Prostate gland (tissue), 2 donors: ENCODE measurements around the gene CCNI.

Experiments
- CTCF ChIP-seq, 4 experiments: fragments of 200-600 bp in 2 of 4; fragments of 450-650 bp in 2 of 4; sonication (generic) in 2 of 4; IDR thresholded peaks; 1 replicate in 3 of 4; 2 replicates in 1 of 4; pipeline ENCODE4 v1.5.1; 2016 to 2019; ENCODE audit warnings: antibody characterized with exemption in 4 of 4, mild to moderate bottlenecking in 2 of 4, moderate library complexity in 2 of 4
- POLR2A ChIP-seq: fragments of 450-650 bp; IDR thresholded peaks from one replicate; pipeline ENCODE4 v1.6.1; 2016; ENCODE audit warnings: antibody characterized with exemption, mild to moderate bottlenecking

GRCh38 chr4:77040854-77041725, 34.7 kb downstream of the CCNI start:
- no peak for TF ChIP-seq CTCF (IDR thresholded peaks at IDR 0.05)
- TF ChIP-seq POLR2A, result no peak
